DOHH2 (cell line): ENCODE data around the gene CNTN5.

ENCODE experiments used
- EZH2phosphoT487 ChIP-seq: fragments of 200-600 bp; sonication (generic); IDR thresholded peaks from 2 replicates; pipeline ENCODE4 v1.6.1; 2017; ENCODE audit warnings: borderline replicate concordance, mild to moderate bottlenecking, antibody characterized with exemption, low read length, moderate library complexity, mixed read lengths
- TF ChIP-seq, protein P1 (sequence below): fragments of 200-600 bp; sonication (generic); IDR thresholded peaks from one replicate; pipeline ENCODE4 v1.5.1; 2014; ENCODE audit warnings: antibody characterized with exemption, mild to moderate bottlenecking, low read depth, low read length; ENCODE audit not compliant: poor library complexity, severe bottlenecking

GRCh38 chr11:100303897-100304296 lies 1283.1 kb downstream of the CNTN5 start:
- TF ChIP-seq, protein P1, sequence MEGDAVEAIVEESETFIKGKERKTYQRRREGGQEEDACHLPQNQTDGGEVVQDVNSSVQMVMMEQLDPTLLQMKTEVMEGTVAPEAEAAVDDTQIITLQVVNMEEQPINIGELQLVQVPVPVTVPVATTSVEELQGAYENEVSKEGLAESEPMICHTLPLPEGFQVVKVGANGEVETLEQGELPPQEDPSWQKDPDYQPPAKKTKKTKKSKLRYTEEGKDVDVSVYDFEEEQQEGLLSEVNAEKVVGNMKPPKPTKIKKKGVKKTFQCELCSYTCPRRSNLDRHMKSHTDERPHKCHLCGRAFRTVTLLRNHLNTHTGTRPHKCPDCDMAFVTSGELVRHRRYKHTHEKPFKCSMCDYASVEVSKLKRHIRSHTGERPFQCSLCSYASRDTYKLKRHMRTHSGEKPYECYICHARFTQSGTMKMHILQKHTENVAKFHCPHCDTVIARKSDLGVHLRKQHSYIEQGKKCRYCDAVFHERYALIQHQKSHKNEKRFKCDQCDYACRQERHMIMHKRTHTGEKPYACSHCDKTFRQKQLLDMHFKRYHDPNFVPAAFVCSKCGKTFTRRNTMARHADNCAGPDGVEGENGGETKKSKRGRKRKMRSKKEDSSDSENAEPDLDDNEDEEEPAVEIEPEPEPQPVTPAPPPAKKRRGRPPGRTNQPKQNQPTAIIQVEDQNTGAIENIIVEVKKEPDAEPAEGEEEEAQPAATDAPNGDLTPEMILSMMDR = no peak
- no peak for TF ChIP-seq EZH2phosphoT487
